Type B pancreatic cell (in vitro differentiated cells): ENCODE measurements around the gene PDLIM5. TPM values are rescaled to one million over a fixed set of nuclear protein-coding genes. Genes with fewer than 3 reads are reported as not detected.

Source experiments
- DNase-seq: peaks from one replicate; pipeline ENCODE4 v3.0.0; 2021; ENCODE audit warnings: mixed read lengths; ENCODE audit not compliant: unreplicated experiment; ENCODE audit errors: extremely low spot score
- H3K27ac Mint-ChIP-seq: 2 replicates; pipeline ENCODE4 v1.8.0; 2021; ENCODE audit warnings: mild to moderate bottlenecking, mixed read lengths
- H3K27me3 Mint-ChIP-seq: 2 replicates; pipeline ENCODE4 v1.8.0; 2021; ENCODE audit warnings: mixed read lengths
- H3K36me3 Mint-ChIP-seq: 2 replicates; pipeline ENCODE4 v1.8.0; 2021; ENCODE audit warnings: mixed read lengths
- H3K4me1 Mint-ChIP-seq: one replicate; pipeline ENCODE4 v1.8.0; 2021; ENCODE audit warnings: mixed read lengths; ENCODE audit not compliant: unreplicated experiment
- H3K4me3 Mint-ChIP-seq: 2 replicates; pipeline ENCODE4 v1.8.0; 2021; ENCODE audit warnings: mild to moderate bottlenecking, mixed read lengths
- H3K9me3 Mint-ChIP-seq: 2 replicates; pipeline ENCODE4 v1.8.0; 2021; ENCODE audit warnings: mixed read lengths
- total RNA-seq: library from RNA; stranded (reverse); gene quantifications from 2 replicates; pipeline ENCODE4 v1.2.1, GENCODE V29; 2021; ENCODE audit warnings: low replicate concordance
- TF ChIP-seq, protein P1 (sequence below): fragments of 200-600 bp; sonication (generic); conservative IDR thresholded peaks from 2 replicates; pipeline ENCODE4 v1.5.0; 2021; ENCODE audit warnings: antibody characterized with exemption, mild to moderate bottlenecking

PDLIM5 gene
- total RNA-seq, 1 donor from 2014 or later = 76.7 TPM

- Mint-ChIP-seq H3K4me3 (no peak overlapping the region), H3K4me1 (peaks cover 28% of the 10 kb centered on the region), H3K27ac (no peak overlapping the region), H3K9me3 (no peaks in the 10 kb centered on the region), H3K27me3 (no peaks in the 10 kb centered on the region), H3K36me3 (peaks cover 5% of the 10 kb centered on the region)
- no peak for DNase-seq
- TF ChIP-seq, protein P1, sequence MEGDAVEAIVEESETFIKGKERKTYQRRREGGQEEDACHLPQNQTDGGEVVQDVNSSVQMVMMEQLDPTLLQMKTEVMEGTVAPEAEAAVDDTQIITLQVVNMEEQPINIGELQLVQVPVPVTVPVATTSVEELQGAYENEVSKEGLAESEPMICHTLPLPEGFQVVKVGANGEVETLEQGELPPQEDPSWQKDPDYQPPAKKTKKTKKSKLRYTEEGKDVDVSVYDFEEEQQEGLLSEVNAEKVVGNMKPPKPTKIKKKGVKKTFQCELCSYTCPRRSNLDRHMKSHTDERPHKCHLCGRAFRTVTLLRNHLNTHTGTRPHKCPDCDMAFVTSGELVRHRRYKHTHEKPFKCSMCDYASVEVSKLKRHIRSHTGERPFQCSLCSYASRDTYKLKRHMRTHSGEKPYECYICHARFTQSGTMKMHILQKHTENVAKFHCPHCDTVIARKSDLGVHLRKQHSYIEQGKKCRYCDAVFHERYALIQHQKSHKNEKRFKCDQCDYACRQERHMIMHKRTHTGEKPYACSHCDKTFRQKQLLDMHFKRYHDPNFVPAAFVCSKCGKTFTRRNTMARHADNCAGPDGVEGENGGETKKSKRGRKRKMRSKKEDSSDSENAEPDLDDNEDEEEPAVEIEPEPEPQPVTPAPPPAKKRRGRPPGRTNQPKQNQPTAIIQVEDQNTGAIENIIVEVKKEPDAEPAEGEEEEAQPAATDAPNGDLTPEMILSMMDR = no peak
Measured at GRCh38 chr4:94574616-94575015, 122.9 kb downstream of the PDLIM5 start.

GRCh38 chr4:94575652-94576051 lies 123.9 kb downstream of the PDLIM5 start:
- no peak overlapping the region for H3K27ac Mint-ChIP-seq

DNA sequence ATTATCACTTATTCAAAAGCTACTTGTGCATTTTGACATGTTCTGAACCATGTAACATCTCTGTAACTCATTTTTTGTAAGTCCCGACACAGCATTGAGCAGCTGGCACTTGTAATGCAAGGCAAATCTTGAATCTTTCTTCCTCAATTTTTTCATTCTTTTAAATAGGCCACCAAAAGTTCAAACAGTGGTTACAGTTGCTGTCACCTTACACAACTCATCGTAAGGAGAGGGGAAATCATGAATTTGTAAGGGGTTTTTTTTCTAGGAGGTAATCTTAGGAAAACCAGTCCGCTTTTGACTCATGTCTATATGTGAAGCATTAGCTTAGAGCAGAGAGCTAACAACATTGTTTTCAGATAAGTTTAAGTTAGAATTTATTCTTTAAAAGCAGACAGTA lies 124.5 kb downstream of the PDLIM5 start:
- Mint-ChIP-seq H3K9me3 (no peaks in the 10 kb centered on the region), H3K27me3 (no peaks in the 10 kb centered on the region), H3K4me3 (no peak overlapping the region), H3K27ac (no peak overlapping the region), H3K4me1 (peaks cover 22% of the 10 kb centered on the region), H3K36me3 (peaks cover 5% of the 10 kb centered on the region)
- TF ChIP-seq, protein P1 = no peak
- DNase-seq = no peak

More at GRCh38 chr4:94575652-94576051, 123.9 kb downstream of the PDLIM5 start:
- Mint-ChIP-seq H3K4me1 (peaks cover 25% of the 10 kb centered on the region), H3K27me3 (no peaks in the 10 kb centered on the region), H3K9me3 (no peaks in the 10 kb centered on the region), H3K36me3 (peaks cover 5% of the 10 kb centered on the region), H3K4me3 (no peak overlapping the region)
- TF ChIP-seq, protein P1 = no peak
- DNase-seq = no peak

- TF ChIP-seq, protein P1 = no peak
- Mint-ChIP-seq H3K36me3 (peaks cover 5% of the 10 kb centered on the region), H3K4me3 (no peak overlapping the region), H3K9me3 (no peaks in the 10 kb centered on the region), H3K27ac (no peak overlapping the region), H3K4me1 (peaks cover 15% of the 10 kb centered on the region), H3K27me3 (no peaks in the 10 kb centered on the region)
- DNase-seq = no peak
Measured at GRCh38 chr4:94577136-94577535, 125.4 kb downstream of the PDLIM5 start.

- Mint-ChIP-seq H3K4me3 (no peak overlapping the region), H3K9me3 (no peaks in the 10 kb centered on the region), H3K27me3 (no peaks in the 10 kb centered on the region), H3K27ac (no peak overlapping the region), H3K4me1 (peaks cover 10% of the 10 kb centered on the region), H3K36me3 (peaks cover 5% of the 10 kb centered on the region)
- DNase-seq = no peak
- TF ChIP-seq, protein P1 = no peak
Measured at GRCh38 chr4:94578195-94578594, 126.5 kb downstream of the PDLIM5 start.

DNA sequence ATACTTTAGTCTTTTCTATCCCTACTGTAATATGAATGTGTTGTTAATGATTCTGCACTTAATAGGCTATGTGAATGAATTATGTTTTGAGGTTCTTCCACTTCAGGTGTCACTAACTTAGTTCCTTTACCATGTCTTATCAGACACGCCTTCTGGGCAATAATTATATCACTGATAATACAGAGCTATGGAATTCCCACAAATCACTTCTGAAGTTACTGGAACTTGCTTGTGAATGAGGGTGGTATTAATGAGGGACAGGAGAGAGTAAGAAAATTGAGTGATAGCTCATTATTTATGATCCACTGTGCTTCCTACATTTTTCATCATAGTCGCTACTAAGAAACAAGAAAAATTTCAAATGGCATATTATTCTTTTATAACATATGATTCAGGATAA lies 130.0 kb downstream of the PDLIM5 start:
- Mint-ChIP-seq H3K27me3 (no peaks in the 10 kb centered on the region), H3K4me3 (no peak overlapping the region), H3K27ac (no peak overlapping the region), H3K4me1 (no peaks in the 10 kb centered on the region), H3K9me3 (no peaks in the 10 kb centered on the region), H3K36me3 (peaks cover 6% of the 10 kb centered on the region)
- TF ChIP-seq, protein P1 = no peak
- DNase-seq = no peak
